B cell (primary cell): ENCODE data around the gene NFYC.

ENCODE experiments used
- EZH2 ChIP-seq: IDR thresholded peaks from 2 replicates; pipeline ENCODE4 v1.6.1; 2012; ENCODE audit warnings: borderline replicate concordance, low read depth, mild to moderate bottlenecking, moderate library complexity, low read length; ENCODE audit not compliant: insufficient read depth, poor library complexity, severe bottlenecking
- TF ChIP-seq, protein P1 (sequence below): fragments of 200-600 bp; IDR thresholded peaks from one replicate; pipeline ENCODE4 v1.8.0; 2022; ENCODE audit warnings: antibody characterized with exemption, mild to moderate bottlenecking

DNA sequence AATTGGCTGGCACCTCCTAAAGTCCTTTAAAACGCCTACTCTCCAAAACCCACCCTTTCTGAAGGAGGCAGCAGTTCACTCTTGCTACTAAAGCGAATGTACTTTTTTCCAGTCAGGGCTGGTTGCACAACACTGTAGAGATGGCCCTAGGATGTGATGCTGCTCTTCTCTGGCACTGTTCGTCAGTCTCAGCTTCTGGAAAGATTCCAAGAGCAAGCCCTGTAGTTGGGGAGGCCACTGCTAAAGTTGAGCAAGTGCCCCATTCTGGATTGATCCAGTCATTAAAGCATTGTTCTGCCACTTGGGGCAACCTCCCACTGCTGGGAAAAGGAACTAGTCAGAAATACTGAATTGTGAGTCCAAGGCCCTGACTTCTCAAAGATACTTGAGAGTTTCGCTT is 63.6 kb downstream of the NFYC start:
- TF ChIP-seq, protein P1, sequence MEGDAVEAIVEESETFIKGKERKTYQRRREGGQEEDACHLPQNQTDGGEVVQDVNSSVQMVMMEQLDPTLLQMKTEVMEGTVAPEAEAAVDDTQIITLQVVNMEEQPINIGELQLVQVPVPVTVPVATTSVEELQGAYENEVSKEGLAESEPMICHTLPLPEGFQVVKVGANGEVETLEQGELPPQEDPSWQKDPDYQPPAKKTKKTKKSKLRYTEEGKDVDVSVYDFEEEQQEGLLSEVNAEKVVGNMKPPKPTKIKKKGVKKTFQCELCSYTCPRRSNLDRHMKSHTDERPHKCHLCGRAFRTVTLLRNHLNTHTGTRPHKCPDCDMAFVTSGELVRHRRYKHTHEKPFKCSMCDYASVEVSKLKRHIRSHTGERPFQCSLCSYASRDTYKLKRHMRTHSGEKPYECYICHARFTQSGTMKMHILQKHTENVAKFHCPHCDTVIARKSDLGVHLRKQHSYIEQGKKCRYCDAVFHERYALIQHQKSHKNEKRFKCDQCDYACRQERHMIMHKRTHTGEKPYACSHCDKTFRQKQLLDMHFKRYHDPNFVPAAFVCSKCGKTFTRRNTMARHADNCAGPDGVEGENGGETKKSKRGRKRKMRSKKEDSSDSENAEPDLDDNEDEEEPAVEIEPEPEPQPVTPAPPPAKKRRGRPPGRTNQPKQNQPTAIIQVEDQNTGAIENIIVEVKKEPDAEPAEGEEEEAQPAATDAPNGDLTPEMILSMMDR = no peak
- TF ChIP-seq EZH2 = no peak
